GM12878 (cell line): ENCODE results near the gene YDJC.
"Not testable (repeated sequence)": the region's sequence is repeated elsewhere in the genome, so short reads cannot be mapped to it uniquely, and the experiment has no call there.

ENCODE experiments used
- BRCA1 ChIP-seq: IDR thresholded peaks from 2 replicates; pipeline ENCODE4 v1.6.1; 2011; ENCODE audit warnings: low read depth, low read length, improper control_type of control experiment
- CHD2 ChIP-seq: IDR thresholded peaks from 2 replicates; pipeline ENCODE4 v1.6.1; 2011; ENCODE audit warnings: low read depth, low read length, improper control_type of control experiment, borderline replicate concordance
- CTCF ChIP-seq, 3 experiments: IDR thresholded peaks in 2 of 3; conservative IDR thresholded peaks in 1 of 3; 2 replicates each; pipeline ENCODE4 v1.5.1; 2011; ENCODE audit warnings: low read depth in 3 of 3, low read length in 3 of 3, mild to moderate bottlenecking in 3 of 3, control low read depth in 2 of 3, moderate library complexity in 2 of 3, inconsistent platforms in 1 of 3, mixed read lengths in 1 of 3; ENCODE audit not compliant: control insufficient read depth in 2 of 3, insufficient read depth in 1 of 3; ENCODE audit errors: extremely low read depth in 1 of 3
- E2F8 ChIP-seq: fragments of 450-650 bp; IDR thresholded peaks from 2 replicates; pipeline ENCODE4 v1.6.1; 2018; ENCODE audit warnings: mild to moderate bottlenecking, low read depth, moderate library complexity; ENCODE audit not compliant: partially characterized antibody
- EP300 ChIP-seq, 2 experiments: fragments of 150-350 bp in 1 of 2; IDR thresholded peaks; 2 replicates each; pipeline ENCODE4 v1.6.1; 2011 to 2012; ENCODE audit warnings: low read depth in 2 of 2, low read length in 2 of 2, borderline replicate concordance in 1 of 2, improper control_type of control experiment in 1 of 2, inconsistent platforms in 1 of 2; ENCODE audit not compliant: control insufficient read depth in 1 of 2
- FOS ChIP-seq: IDR thresholded peaks from 3 replicates; pipeline ENCODE4 v1.6.1; 2011; ENCODE audit warnings: borderline replicate concordance; ENCODE audit not compliant: insufficient read length; ENCODE audit errors: extremely low read depth
- MEF2A ChIP-seq: IDR thresholded peaks from 2 replicates; pipeline ENCODE4 v1.6.1; 2011; ENCODE audit warnings: low read depth, mild to moderate bottlenecking, low read length, moderate library complexity; ENCODE audit not compliant: insufficient read depth
- POLR2AphosphoS2 ChIP-seq: IDR thresholded peaks from 2 replicates; pipeline ENCODE4 v1.6.1; 2011; ENCODE audit warnings: low read depth, mild to moderate bottlenecking, low read length, improper control_type of control experiment, moderate library complexity
- REST ChIP-seq: IDR thresholded peaks from 2 replicates; pipeline ENCODE4 v1.6.1; 2012; ENCODE audit warnings: mild to moderate bottlenecking, low read depth, low read length
- SUZ12 ChIP-seq: fragments of 200-600 bp; sonication (generic); IDR thresholded peaks from one replicate; pipeline ENCODE4 v1.6.1; 2018; ENCODE audit warnings: antibody characterized with exemption, mild to moderate bottlenecking; ENCODE audit not compliant: unreplicated experiment
- TAF1 ChIP-seq: IDR thresholded peaks from 2 replicates; pipeline ENCODE4 v1.6.1; 2011; ENCODE audit warnings: mild to moderate bottlenecking, low read depth, low read length, borderline replicate concordance
- YBX1 ChIP-seq: fragments of 450-650 bp; IDR thresholded peaks from 2 replicates; pipeline ENCODE4 v1.6.1; 2016; ENCODE audit warnings: antibody characterized with exemption
- ZNF687 ChIP-seq: fragments of 450-650 bp; IDR thresholded peaks from 2 replicates; pipeline ENCODE4 v1.6.1; 2017; ENCODE audit warnings: mild to moderate bottlenecking, moderate library complexity

GRCh38 chr22:21617337-21617736, 12.5 kb downstream of the YDJC start:
- not testable (repeated sequence) for TF ChIP-seq SUZ12; POLR2AphosphoS2; CTCF (IDR thresholded peaks at IDR 0.05 in 2 of 3, conservative IDR thresholded peaks at IDR 0.05 in 1 of 3; ENCODE audit: control insufficient read depth in 2 of 3, extremely low read depth in 1 of 3, insufficient read depth in 1 of 3, low read depth in 3 of 3, low read length in 3 of 3); REST; YBX1; BRCA1; ZNF687; TAF1; E2F8; EP300 (IDR thresholded peaks at IDR 0.05; ENCODE audit: borderline replicate concordance in 1 of 2, control insufficient read depth in 1 of 2, low read depth in 2 of 2, low read length in 2 of 2); FOS; CHD2; MEF2A
